BLaER1 treated with 17β-estradiol and CSF1 and Interleukin-3, amounts not matched to agents 10 nM and 100 nM (cell line): ENCODE data around the gene ECHDC1.

Experiments used
- H3K27ac ChIP-seq, 11 experiments: shearing (Covaris generic); formaldehyde crosslinking; 2 replicates each; pipeline ENCODE4 v1.8.1; 2022
- H3K27me3 ChIP-seq, 11 experiments: shearing (Covaris generic); formaldehyde crosslinking; 2 replicates each; pipeline ENCODE4 v1.8.1; 2022
- H3K36me3 ChIP-seq, 11 experiments: shearing (Covaris generic); formaldehyde crosslinking; 2 replicates each; pipeline ENCODE4 v1.8.1; 2022
- H3K4me1 ChIP-seq, 10 experiments: shearing (Covaris generic); formaldehyde crosslinking; 2 replicates each; pipeline ENCODE4 v1.8.1; 2022
- H3K4me2 ChIP-seq, 11 experiments: shearing (Covaris generic); formaldehyde crosslinking; 2 replicates each; pipeline ENCODE4 v1.8.1; 2022
- H3K4me3 ChIP-seq, 10 experiments: shearing (Covaris generic); formaldehyde crosslinking; 2 replicates each; pipeline ENCODE4 v1.8.1; 2022
- H3K9ac ChIP-seq, 11 experiments: shearing (Covaris generic); formaldehyde crosslinking; 2 replicates each; pipeline ENCODE4 v1.8.1; 2022
- H3K9me3 ChIP-seq, 11 experiments: shearing (Covaris generic); formaldehyde crosslinking; replicated peaks in 1 of 11; 2 replicates each; pipeline ENCODE4 v1.8.1; 2022
- H4K20me1 ChIP-seq, 11 experiments: shearing (Covaris generic); formaldehyde crosslinking; 2 replicates each; pipeline ENCODE4 v1.8.1; 2022
- Cebpa-rat ChIP-seq, 11 experiments: shearing (Covaris generic); IDR thresholded peaks; 2 replicates each; pipeline ENCODE4 v1.8.1; 2022

ECHDC1 gene

DNA sequence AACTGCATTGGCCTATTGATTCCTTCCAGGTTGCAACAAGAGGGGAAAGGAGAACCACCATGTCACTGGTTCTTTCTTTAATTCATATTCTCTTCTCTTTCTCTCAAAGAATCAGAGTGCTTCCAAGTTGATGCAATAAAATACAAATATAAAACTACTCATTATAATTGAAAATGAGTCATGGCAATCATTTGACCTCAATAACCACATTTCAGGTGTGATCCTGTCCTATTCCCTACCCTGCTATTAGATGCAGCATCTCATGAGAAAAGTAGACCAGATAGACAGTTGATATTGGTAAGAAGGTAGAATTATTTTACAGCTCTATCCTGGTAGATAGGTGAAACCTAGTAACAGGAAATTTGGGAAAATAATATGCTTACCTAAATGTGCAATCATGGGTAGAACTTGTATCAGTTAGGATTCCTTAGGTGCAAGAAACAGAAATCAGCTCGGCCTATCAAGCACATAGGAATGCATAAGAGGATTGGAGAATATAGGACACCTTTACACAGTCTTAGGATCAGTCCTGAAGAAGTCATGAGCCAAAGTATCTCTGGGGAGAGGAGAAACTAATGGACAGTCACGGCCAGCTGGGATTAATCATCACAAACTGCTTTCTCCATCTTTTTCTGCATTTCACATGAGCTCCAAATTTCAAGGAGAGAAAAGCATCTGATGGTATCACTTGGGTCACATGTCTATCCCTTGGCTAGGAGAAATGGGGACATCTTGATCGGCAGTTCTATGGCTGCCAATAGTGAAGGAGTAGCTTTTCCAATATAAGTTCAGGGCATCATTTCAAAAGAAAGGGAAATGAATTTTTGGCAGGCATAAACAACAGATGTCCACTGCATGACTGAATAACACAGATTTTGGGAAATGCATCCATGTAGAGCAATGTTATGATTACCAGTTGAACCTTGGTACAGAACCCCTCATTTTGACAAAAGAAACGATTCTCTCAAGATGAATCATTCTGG lies 96.0 kb downstream of the ECHDC1 start:
- Histone ChIP-seq H3K4me2 (no peak overlapping the region), H3K27ac (no peak overlapping the region), H3K9ac (no peak overlapping the region), H3K36me3 (no peaks in the 10 kb centered on the region), H4K20me1 (no peaks in the 10 kb centered on the region), H3K4me1 (no peaks in the 10 kb centered on the region), H3K9me3 (no peaks in the 10 kb centered on the region), H3K27me3 (no peaks in the 10 kb centered on the region), H3K4me3 (no peak overlapping the region)
- TF ChIP-seq Cebpa-rat (IDR thresholded peaks at IDR 0.05) = no peak

DNA sequence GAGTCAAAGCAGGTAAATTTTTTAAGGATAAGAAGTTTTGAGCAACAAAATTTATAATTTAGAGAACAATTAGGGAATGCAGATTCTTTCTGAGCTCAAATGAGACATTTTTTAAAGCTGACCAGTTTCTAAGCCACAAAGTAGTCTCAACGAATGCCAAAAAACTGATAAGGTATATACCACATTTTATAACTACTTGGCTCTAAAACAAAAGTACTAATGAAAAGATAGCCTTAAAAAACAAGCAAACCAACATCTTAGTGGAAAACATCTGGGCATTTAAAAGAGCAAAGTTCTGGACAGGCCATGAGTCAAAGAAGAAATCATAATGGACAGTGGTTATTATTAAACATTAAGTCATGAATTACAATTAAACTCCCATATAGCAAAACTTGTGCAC lies 99.9 kb downstream of the ECHDC1 start:
- Histone ChIP-seq H3K27ac (no peak overlapping the region), H3K9me3 (no peaks in the 10 kb centered on the region), H4K20me1 (no peaks in the 10 kb centered on the region), H3K4me2 (no peak overlapping the region), H3K4me1 (no peaks in the 10 kb centered on the region), H3K4me3 (no peak overlapping the region), H3K36me3 (no peaks in the 10 kb centered on the region), H3K9ac (no peak overlapping the region), H3K27me3 (no peaks in the 10 kb centered on the region)
- TF ChIP-seq Cebpa-rat (IDR thresholded peaks at IDR 0.05) = no peak
